ENCODE data around the gene RIPOR2.

RIPOR2 gene, protein sequence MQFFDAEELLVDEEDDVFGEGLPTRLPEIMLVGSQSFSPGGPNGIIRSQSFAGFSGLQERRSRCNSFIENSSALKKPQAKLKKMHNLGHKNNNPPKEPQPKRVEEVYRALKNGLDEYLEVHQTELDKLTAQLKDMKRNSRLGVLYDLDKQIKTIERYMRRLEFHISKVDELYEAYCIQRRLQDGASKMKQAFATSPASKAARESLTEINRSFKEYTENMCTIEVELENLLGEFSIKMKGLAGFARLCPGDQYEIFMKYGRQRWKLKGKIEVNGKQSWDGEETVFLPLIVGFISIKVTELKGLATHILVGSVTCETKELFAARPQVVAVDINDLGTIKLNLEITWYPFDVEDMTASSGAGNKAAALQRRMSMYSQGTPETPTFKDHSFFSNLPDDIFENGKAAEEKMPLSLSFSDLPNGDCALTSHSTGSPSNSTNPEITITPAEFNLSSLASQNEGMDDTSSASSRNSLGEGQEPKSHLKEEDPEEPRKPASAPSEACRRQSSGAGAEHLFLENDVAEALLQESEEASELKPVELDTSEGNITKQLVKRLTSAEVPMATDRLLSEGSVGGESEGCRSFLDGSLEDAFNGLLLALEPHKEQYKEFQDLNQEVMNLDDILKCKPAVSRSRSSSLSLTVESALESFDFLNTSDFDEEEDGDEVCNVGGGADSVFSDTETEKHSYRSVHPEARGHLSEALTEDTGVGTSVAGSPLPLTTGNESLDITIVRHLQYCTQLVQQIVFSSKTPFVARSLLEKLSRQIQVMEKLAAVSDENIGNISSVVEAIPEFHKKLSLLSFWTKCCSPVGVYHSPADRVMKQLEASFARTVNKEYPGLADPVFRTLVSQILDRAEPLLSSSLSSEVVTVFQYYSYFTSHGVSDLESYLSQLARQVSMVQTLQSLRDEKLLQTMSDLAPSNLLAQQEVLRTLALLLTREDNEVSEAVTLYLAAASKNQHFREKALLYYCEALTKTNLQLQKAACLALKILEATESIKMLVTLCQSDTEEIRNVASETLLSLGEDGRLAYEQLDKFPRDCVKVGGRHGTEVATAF

DNA sequence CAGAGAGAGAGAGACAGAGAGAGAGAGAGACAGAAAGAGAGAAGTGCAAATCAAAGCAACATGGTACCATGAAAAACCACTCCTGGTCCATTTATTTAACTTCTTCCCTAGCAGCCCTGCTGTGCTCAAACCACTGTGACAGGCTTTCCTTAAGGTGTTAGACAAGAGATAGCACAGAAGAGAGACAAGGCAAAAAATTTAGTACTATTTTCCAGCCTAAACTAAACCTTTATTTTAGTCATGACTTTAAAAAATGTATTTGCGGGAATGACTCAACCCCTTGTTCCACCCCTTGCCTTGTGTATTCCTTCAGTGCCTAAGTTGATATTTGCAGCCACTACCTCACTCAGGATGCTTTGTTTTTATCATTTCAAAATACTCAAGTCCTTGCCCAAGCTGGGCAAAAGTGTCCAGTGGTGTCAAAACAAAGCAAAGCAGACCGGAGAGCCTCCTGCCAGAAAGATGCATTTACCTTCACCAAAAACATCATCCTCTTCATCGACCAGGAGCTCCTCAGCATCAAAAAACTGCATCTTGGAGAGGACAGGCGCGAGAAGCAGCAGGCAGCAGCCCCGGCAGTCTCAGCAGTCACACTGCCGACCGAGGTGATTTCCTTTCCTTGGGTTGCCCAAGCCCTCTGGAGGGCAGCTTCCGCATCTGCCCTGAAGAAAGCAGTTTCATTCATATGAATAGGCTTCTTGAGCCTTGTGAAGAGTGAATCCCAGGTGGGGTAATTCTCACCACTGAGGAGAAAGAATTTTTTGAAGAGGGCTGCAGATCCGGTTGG, at the start of gene RIPOR2:
Gene RIPOR2, minus strand, starts transcription at position 595 of the 787 bp plus-strand sequence. Its CDS starts 62 bp downstream, at position 533.
- peak; percentile 53 to 77 (median 67) for DNase-seq

DNA sequence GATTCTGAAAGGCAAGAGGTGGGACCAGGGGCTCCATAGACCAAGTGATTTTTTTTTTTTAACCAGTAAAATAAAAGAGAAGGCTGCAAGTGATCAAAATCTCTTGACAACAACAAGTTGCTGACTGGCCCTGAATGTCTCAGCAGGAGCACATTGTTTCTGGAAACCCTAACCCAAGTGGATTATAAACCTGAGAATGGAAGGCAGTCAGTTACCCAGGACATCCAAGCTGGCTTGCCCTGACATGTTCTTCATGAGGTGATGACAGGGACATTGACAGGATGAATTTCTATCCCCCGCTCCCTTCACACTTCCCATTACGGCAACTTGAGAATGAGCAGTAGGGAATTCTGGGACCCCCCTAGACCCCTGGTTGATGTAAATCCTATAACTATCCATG, 49.6 kb upstream of the RIPOR2 start:
- no peak for DNase-seq

DNA sequence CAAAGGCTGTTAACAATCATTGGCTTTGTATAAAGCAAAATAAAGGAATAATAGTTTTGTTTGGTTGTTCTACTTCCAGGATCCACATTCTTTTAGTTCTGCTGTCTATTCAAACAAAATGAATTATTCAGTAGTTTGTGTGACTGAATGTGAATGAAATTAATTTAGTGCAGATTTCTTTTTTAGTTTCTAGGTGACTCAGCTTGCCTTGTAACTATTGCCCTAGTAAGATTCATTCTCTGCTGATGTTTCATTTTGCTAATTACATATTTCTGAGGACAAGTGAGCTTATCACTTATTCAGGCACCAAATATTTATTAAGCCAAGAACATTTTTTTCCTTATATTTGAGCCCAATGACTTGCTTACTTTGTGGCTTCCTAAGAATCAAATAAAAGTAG, 46.5 kb upstream of the RIPOR2 start:
- DNase-seq = no peak

DNA sequence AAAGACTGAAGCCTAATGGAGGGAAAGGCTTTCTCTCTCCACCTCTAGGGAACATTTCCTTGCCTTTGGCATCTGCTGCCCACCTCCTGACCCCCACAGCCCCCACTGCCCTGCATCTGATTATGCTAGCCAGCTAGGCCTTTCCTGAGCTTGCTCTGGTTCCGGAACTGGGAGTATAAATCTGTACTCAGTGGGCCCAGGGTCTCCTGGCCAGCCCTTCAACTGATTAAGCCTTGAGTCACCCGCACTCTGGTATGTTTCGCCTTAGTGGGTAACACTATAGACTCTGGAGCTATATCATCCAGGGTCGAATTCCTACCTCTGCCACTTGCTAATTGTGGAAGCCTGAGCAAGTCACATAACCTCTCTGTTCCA, 45.6 kb upstream of the RIPOR2 start:
- DNase-seq = no peak

DNA sequence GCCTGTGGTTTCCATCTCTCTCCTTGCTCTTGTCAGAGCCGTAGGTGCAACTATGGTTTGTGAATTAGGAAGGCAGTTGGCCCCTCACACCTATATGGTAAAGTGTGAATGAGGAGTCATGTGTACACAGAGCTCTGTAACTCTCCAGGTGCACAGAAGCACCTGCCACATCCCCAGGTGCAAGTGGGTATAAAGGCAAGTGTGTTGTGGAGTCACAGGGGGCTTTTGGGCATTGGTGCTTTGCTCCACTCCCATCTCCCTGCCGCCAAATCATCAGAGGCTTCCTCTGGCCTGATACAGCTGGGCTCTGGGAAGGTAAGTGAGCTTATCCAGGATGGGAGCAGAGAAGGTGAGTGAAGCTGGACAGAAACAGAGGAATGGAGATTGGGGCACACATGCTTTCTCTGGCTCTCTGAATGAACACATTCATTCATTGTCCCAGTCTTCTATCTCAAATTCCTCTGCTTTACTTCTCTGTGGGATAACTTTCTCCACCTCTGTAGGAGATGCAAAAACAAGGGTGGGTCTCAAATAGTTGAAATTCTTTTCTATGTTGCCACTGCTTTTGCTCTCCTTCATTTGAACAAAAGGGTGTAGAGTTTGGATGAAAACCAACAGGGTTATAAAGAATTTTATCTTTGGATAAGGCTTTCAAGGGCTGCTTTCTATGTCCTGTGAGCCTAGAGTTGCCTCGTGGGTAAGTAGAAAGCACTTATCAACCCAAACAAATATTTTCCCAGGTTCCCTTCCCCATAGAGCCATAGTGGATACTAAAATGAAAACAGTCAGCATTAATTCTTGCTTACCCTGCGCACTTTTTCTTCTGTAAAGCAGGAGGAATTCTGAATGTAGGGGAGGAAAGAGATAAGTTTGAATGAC, 45.0 kb upstream of the RIPOR2 start:
- no peak for DNase-seq

DNA sequence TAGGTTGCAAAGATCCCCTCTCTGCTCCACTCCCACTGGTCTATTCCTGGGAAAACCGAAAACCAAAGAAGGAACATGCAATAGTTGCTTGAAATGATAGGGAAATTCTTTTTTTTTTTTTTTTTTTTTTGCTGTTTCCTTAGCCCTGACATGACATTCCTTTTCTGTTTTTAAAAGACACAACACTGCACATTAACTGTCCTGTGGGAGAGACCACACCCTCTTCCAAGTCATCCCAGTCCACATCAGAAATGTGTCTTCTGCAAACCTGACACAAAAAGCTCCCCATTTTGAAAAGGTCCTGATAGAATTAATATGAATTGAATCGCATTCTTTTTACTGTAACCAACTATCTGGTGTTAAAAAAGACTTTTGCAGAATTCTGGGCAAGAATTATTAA, 43.4 kb upstream of the RIPOR2 start:
- DNase-seq = no peak

DNA sequence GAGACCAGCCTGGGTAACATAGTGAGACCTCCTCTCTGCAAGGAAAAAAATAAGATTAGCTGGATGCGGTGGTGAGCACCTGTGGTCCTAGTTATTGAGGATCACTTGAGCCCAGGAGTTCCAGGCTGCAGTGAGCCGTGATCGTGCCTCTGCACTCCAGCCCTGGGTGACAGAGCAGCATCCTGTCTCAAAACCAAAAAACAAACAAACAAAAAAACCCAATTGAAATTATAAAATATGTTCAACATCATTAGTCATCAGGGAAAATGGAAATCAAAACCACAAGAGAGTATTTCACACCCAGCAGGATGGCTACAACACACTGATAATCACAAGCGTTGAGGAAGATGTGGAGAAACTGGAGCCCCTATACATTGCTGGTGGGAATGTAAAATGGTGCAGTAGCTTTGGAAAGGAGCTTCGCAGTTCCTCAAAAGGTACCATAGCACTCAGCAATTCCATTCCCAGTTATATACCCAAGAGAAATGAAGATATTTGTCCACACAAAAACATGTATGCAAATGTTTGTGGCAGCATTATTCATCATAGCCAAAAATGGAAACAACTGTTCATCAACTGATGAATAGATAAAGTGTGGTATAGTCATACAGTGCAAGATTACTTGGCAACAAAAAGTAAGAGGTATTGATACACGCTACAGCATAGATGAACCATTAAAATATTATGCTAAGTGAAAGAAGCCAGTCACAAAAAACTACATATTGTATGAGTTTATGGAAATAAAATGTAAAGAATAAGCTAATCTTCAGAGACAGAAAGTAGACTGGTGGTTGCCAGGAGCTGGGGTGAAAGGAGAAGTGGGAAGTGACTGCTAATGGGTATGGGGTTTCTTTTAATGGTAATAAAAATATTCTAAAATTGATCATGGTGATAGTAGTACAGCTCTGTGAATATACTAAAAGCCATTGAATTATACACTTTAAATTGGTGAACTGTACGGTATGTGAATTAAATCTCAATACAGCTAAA, 38.7 kb upstream of the RIPOR2 start:
- no peak for DNase-seq

DNA sequence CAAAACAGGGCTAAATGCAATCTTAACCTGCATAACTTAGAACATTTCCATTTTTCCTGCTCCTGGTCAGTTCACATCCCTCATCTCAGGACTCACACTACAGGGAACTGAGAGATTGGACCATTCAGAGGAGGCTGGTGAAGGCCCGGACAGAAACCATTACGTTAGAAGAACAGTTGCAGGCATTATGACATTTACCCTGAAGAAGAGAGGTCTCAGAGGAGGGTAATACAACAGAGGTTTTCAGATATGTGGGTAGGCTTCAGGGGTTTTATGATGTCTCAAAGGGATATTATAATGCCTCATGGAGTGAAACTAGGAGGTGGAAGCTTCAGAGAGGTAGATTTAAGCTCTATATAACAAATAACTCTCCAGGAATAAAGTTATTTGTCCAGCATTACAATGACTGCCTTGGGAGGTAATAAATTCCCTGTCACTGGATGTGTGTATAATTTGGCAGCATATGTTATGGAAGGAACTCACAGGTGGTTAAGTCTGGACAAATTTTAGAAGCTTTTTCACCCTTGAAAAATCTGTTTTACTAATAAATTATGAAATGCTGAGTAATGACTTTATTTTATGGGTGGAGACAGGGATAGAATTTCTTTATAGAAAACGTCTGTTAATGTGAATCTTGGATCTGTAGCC, 36.7 kb upstream of the RIPOR2 start:
- DNase-seq = no peak

DNA sequence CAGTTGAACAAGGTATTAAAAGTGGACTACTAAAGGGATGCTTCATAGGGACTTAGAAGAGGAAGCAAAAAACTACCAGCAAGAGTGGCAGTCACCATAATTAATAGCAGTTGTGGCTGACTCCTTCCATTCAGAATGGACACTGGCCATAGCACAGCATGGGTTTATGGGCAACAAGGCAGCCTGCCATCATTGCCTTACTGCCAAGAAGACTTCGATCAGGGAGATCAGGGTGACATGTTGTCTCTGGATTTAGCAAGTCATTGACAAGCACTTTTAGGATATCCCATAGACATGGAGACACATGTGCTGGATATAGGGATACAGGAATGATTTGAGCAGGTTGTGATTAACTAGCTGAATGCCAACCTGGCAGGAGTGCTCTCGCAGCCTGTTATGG, 35.3 kb upstream of the RIPOR2 start:
- DNase-seq = no peak

DNA sequence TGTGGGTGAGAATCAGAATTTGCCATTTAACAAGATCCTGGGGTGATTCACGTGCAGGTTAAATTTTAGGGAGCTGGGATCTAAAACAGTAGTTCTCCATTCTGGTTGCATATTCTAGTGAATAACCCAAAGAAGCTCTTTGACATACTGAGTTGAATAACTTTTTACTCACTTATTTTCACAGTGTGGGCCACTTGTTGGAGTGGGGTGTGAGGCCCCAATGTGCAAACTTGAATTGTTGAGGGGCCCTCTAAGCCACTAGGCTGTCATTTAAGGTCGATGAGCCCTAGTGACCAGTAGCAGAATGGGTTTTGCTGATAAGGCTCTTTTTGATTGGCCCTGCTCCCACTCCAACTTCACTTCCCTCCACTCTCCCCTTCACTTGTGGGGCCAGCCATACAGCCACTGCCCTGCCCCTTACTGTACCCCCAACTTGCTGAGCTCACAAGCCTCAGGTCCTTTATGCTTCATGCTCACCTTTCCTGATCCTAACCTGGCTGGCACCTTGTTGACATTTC, 33.6 kb upstream of the RIPOR2 start:
- DNase-seq = no peak

DNA sequence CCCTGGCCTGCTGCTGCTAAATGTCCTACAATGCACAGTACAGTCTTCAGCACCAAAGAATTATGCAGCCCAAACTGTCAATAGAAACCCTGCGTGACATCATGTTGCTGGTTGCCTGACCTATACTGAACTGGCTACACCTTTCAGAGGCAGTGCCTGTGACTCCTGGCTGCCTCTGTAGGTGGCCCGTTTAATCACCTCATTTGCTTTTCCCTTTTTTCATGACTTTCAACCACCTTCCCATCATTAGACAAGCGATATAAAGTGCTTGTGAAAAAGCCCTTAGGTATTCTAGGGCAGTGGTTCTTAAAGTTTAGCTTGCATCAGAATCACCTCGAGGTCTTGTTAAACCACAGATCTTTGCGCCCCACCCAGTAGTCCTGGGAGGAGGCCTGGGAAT, 33.0 kb upstream of the RIPOR2 start:
- no peak for DNase-seq

DNA sequence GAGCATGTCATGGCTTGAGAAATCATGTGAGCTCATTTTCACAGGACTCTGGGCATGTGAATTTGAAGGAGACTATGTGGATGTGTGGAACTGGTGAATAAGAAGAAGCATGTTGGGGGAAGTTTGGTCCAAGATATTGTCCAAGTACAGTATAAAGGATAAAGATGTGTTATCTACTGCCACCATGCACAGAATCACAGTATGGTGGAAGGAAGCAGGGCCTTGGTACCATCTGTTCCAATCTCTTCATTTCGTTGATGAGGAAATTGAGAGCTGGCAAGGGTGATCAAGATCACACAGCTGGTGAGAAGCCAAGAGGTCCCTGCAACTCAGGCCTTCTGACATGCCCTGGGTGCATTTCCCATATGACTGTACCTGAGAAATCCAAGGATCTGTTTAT, 31.5 kb upstream of the RIPOR2 start:
- no peak for DNase-seq

DNA sequence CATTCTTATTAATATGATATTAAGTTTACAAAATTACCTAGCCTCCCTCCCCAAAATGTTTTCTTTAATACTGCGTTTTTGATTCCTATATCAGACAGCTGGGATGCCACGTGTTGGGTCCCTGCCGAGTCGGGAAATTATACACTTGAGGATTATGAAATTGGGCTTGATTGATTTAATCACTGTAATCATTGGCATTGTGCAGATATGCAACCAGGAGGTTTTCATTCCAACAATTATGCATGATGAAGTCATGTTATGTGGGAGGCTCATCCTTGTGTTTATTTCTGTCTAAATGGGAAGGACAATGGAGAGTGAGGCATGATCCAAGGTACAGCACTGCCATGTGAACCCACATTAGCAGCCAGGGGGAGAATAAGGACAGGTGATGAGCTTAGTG, 30.6 kb upstream of the RIPOR2 start:
- no peak for DNase-seq

DNA sequence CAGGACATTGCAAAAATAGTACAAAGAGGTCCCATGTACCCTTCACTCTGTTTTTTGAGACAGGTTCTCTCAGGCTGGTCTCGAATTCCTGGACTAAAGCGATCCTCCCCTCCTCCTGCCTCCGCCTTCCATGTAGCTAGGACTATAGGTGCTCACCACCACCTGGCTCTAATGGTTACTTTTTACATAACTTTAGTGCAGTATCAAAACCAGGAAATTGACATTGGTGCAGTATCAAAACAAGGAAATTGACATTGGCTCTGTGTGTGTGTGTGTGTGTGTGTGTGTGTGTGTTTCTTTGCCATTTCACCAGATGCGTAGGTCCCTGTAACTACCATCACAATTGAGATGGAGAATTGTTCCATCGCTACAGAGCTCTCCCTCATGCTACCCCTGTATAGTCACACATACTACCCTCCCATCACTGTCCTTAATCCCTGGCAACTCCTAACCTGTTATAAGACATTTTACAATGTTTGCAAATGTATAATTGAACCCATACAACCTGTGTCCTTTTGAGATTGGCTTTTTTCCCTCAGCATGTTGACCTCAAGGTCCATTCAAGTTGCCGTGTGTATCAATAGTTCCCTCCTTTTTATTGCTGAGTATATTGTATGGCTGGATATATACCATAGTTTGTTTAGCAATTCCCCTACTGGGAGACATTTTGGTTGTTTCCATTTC, 28.3 kb upstream of the RIPOR2 start:
- DNase-seq = peak in 1 of 6 experiments; percentile 12

DNA sequence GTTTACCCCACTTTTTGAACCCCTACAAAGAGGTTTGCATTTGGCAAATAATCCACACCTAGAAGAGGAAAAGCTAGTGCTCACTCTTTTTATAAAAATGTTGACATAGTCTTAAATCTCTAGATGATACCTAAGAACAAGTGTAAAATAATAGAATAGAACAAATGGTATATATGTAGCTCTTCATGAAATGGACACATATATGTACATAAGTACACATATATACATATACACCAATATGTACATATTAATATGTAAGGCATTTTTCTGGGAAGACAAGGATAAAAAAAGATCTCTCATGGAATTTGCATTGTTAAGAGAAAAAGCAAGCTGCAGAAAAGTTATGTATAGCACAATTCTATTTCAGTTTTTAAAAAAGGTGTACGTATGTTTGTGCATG, 27.6 kb upstream of the RIPOR2 start:
- DNase-seq = no peak

DNA sequence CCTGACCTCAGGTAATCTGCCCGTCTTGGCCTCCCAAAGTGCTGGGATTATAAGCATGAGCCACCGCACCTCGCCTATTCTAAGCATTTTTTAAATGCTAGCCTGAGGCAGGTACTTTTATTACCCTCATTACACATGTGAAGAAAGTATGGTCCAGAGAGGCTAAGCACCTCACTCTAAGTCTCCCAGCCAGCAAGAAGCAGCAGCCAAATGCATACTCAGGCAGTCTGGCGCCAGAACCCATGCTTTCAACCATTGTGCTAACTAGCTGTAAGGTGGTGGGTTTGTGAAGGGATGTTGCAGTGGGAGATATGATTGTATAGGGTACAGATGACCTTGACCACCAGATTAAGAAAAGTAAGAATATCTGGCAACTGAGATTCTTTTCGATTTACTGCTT, 26.1 kb upstream of the RIPOR2 start:
- DNase-seq = no peak

DNA sequence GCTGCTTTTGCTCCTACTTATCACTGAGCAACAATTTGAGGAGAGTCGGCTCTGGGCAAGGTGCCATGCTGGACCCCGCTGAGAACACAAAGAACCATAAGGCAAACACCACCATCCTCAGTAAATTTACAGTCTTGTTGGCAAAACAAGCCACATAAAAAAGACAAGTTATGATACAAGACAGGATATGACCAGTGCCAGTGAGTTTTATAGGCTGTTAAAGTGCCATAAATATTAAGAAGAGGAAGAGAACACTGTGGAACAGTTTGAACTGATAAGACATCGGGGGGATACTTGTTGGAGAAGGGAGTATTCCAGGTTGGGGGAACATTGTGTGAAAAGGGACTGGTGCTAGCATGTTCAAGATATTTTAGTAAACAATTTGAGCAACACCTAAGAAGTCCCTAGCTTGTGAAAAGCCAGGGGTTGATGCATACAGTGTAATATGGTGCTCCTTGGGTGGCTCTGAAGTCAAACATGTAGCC, 25.3 kb upstream of the RIPOR2 start:
- DNase-seq = peak in 3 of 6 experiments; percentile 46 to 66 (median 61)

DNA sequence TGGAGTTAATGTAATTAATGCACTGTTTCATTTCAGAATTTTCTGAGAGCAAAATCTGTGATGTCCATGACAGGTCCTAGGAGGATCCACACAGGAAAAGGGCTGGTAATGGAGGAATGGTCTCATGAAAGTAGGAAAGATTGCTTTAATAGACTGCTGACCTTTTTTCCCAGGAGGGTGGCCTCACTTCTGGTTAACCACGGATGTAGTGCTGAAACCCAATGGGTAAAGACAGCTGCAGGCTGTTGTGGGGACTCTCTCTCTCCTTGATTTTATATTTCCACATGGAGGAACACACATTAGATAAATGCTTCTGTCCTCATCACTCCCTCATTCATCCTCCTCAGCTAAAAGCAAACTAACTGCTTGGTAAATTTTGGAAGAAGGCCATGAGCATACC, 23.6 kb upstream of the RIPOR2 start:
- DNase-seq = no peak

DNA sequence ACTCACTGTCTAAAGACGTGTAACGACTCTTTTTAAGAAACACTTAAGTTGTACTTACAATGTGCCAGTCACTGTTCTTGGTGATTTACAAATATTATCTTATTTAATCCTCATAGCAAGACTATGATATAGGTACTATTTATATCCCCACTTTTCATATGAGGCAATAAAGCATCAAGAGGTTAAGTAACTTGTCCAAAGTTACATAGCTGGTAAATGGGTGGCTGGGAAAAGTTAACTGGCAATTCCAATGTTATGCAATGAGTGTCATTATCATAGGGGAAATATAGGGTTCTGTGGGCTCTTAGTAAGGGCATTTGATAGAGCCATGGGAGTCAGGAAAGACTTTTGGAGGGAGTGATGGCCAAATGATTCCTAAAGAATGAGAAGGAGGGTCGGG, 21.4 kb upstream of the RIPOR2 start:
- DNase-seq = no peak
